ENCODE measurements around the gene LANCL1. TPM values are rescaled to one million over a fixed set of nuclear protein-coding genes. Genes with fewer than 3 reads are reported as not detected.

The LANCL1 gene, protein sequence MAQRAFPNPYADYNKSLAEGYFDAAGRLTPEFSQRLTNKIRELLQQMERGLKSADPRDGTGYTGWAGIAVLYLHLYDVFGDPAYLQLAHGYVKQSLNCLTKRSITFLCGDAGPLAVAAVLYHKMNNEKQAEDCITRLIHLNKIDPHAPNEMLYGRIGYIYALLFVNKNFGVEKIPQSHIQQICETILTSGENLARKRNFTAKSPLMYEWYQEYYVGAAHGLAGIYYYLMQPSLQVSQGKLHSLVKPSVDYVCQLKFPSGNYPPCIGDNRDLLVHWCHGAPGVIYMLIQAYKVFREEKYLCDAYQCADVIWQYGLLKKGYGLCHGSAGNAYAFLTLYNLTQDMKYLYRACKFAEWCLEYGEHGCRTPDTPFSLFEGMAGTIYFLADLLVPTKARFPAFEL
- 50.3 TPM for total RNA-seq
- long read RNA-seq, full-length matches to known transcripts: 66 of 74 reads
- long read RNA-seq, partial matches to known transcripts: 4 of 74 reads
- long read RNA-seq, other reads (novel, unspliced or antisense): 4 of 74 reads

DNA sequence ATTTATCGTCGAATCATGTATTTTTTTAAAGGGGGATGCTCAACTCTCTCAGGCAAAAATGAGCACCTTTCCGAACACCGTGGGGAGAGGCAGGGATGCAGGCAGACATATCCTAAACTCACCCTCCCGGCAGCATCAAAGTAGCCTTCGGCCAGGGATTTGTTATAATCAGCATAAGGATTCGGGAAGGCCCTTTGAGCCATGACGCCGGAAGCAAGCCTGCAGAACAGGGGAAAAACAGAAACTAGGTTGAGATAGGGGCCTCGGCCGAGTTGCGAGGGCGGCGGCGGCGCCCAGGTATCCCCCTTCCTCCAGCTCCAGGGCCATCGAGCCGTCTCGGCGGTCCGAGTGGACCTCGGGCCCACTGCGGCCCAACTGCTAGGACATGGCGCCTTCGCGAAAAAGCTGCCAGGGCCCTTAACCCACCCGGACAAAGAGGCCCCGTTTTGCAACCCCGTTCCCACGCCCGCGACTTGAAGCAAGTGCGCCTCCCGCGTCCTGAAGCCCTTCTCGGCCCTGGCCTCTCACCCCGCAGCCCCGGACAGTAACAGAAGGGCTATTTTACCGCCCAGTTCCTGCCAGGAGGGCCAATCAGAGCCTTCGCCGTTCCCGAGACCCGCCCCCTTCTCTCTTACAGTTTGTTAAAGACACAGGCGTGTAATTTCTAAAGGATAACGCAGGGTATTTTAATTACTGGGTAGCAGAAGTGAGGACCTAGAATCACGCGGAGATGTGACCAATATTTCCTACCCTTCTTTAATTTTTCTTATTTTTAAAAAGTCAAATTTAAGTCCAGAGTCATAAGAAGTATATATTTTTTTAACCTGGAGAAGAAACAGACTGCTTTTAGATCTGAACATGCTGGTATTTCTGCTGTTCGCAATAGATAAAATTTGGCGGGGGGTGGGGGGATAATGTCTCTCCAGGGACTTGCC lies at the start of gene LANCL1:
LANCL1 (minus strand) TSS at position 566 of the 935 bp plus-strand sequence; CDS start at position 203, 363 bp downstream.
- peak; percentile 95 for DNase-seq
- peak; percentile 100 for ATAC-seq (ENCODE audit: poor library complexity)
- intact Hi-C loops (cut with DNase I): no loop called here

DNA sequence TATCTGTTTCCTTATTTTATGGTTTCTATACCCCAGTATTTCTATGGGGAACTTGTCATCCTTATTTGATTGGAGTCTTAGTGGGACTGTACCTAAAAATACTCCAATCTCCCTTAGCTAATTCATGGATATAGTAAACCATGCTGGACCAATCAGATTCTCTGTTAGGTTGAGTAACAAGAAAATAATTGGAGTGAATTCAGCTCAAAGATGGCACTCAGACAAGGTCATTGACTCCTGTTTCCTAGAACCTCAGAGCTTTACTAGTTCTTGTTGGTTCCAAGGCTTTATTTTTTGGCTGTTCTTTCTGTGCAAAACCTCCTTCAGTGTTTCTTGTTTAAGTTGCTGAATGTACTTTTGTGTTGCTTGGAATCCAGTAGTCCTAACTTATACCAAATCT lies 48.0 kb upstream of the LANCL1 start:
- ATAC-seq (ENCODE audit: poor library complexity) (no peak), DNase-seq (no peak)
- intact Hi-C loops (cut with DNase I): no loop called here

DNA sequence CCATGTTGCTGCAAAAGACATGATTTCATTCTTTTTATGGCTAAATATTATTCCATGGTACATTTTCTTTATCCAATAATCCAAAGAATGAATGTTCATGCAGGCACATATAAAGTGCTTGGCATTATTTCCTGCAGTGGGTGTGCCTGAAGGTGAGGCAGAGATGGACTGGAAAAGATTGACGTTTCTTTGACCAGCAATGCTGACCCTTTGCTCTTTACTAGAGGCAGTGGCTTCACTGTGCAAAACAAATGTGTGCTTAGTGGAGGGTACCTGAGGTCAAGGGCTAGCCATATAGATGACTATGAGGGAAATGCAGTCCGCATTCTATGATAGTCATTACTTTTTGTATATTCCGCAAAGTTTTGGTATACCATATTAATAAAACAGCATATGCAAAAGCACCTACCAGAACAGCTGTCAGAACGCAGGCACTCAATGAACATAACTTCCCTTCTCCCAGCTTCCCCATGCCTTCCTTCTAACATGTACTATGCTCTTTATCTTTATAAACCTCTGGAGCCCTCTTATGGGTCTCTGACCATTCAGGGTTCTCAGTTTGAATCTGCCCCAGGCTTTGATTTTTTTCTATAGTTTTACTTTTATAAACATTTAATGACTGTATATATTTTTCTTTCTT lies 47.2 kb upstream of the LANCL1 start:
- ATAC-seq (ENCODE audit: poor library complexity) (no peak), DNase-seq (no peak)
- intact Hi-C loops (cut with DNase I): no loop called here

DNA sequence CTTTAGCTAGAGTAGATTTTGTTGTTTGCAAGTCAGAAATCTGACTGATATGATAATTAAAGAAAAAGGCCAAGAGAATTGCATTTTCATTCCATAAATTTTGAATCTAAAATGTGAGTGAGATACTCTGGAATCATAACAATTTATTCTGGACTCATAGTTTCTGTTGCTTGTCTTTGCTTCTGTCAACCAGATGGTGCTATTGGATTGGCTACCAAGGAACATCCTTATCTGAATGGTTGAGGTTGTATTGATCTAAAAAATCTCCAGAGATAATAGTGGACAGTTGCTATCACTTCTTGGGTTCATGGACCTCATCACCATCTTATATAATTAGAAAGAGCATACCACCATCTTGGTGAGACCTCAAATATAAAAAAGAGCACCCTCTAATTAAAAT lies 45.8 kb upstream of the LANCL1 start:
- no peak for ATAC-seq (ENCODE audit: poor library complexity)
- intact Hi-C loops (cut with DNase I): no loop called here
- DNase-seq: no peak

DNA sequence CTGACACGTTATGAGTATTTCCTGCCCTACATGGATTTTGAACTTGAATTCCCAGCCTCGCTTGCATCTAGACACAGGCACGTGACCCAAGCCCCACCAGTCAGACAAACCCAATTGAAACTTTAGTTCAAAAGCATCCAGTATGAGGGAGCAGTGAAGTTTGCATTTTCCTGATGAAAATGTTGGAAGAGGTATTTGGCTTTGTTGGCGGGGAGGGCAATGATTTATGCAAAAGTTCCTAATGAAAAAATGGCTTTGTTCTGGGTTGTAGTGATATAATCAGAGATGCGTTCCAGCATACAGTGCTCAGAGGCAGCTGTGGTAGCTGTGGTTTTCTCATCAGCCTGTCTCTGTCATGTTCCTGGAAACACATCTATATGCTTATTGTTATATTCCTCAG lies 43.0 kb upstream of the LANCL1 start:
- intact Hi-C loops (cut with DNase I): no loop called here
- no peak for DNase-seq
- ATAC-seq (ENCODE audit: poor library complexity): no peak

DNA sequence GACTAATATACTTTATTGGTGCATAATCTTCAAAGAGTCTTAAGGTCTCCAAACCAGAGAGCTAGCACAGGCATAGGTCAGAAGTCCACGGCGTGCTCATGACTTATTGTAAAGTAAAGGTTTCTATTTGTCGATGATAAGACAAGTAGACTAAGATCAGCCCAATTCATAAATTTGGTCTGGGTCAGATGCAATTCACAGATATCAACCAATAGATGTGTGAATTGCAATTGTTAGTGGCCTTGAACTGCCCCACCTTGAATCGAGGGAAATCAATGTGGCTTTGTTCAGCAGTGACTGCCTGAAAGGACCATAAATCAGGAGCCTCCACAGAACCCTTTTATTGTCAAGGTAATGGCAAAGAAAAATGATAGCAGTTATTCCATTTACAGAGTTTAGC lies 40.7 kb upstream of the LANCL1 start:
- ATAC-seq (ENCODE audit: poor library complexity) (no peak), DNase-seq (no peak)
- intact Hi-C loops (cut with DNase I): no loop called here

DNA sequence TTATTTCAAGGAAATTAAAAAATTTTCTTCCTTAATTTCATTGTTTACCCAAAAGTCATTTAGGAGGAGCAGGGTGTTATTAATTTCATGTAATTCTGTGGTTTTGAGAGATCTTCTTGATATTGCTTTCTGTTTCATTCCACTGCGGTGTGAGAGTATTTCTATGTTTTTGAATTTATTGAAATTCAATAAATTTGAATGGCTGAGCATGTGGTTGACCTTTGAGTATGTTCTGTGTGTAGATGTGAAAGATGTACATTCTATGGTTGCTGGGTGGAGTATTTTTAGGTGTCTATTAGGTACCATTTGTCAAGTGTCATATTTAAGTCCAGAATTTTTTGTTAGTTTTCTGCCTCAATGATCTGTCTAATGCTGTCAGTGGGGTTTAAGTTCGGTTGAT lies 39.4 kb upstream of the LANCL1 start:
- DNase-seq (no peak), ATAC-seq (ENCODE audit: poor library complexity) (no peak)
- intact Hi-C loops (cut with DNase I): no loop called here

DNA sequence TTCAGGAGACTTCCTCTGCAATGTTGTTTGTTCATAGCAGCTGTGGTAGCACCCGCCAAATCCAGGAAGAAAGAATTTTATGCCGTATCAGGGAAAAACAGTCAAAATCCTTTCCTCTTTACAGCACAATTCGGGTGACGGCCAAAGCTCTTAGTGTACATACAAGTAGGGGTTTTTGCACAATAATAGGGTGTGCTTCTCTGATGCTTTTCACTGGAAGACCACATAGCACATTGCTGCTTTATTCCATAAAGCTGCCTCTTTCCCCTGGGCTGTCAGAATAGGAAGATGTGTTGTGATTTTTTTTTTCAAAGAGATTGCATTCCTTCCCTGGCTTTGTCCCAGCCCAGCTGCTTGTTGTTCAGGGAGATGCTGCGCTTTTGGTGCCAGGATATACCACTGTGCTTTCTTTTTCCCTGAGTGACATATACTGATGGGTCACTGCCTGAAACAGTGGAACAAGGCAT lies 27.2 kb upstream of the LANCL1 start:
- intact Hi-C loops (cut with DNase I): no loop called here
- no peak for ATAC-seq (ENCODE audit: poor library complexity)
- DNase-seq: no peak

DNA sequence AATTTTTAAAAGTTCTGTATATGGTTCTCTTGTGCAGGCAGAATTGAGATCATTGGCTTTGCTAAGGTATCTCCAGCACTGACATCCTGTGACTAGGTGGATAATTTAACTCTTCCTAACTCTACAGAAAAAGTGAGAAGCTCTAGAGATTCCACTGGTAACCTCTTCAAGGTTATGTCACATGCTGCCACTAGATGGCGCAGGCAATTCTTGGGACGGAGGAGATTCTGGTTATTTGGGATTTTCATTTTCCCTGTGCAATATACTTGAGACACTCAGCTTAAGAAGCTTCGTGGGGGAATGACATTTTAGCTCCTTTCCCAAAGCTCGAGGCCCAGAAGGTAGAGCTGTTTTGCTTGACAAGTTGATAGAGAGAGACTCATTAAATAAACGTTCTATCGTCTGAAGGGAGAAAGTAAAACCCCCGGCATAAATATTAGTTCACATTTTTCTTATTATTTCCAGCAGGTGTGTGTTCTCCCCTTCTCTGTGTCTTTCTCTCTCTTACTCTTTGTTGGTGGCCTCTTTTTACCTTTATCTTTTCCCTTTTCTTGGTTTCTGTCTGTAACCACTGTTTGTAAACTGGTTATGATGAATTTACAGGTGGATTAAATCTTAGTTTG lies 26.6 kb upstream of the LANCL1 start:
- intact Hi-C loops (cut with DNase I): no loop called here
- ATAC-seq (ENCODE audit: poor library complexity): peak; percentile 68
- DNase-seq: no peak

DNA sequence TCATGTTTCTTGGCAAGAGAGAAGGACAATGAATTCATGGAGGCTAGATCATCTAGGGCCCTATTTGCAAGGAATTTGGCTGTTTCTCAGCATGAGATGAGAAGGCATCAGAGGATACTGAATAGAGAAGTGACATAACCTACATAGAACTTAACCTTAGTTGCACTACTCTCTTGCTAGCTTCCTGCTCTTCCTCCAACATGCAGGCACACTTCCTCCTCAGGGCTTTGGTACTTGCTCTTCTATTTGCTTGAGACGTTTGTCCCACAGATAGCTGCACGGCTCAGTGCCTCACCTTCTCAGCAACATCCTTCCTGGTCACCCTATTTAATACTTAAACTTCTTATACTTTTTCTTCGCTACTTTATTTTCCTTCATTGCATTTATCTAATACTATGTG lies 20.0 kb upstream of the LANCL1 start:
- DNase-seq (no peak), ATAC-seq (ENCODE audit: poor library complexity) (no peak)
- intact Hi-C loops (cut with DNase I): no loop called here

DNA sequence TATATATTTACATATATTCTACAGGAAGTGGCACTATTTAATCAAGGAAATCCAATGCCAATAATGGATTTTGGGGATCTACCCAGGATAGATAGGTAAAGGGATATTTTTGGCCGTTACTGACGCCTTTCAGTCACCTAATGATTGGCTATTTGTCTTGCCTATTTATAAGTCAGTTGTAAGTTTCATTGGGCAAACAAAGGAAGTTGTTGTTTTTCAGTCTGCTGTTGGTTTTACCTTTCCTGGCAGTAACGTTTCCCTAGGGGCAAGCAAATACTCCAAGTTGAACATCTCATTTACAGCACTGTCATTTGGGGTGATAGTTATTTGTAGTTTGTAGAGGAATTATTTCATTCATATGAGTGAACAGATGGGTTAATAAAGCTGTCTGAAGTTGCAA lies 17.0 kb upstream of the LANCL1 start:
- DNase-seq (no peak), ATAC-seq (ENCODE audit: poor library complexity) (no peak)
- intact Hi-C loops (cut with DNase I): no loop called here

DNA sequence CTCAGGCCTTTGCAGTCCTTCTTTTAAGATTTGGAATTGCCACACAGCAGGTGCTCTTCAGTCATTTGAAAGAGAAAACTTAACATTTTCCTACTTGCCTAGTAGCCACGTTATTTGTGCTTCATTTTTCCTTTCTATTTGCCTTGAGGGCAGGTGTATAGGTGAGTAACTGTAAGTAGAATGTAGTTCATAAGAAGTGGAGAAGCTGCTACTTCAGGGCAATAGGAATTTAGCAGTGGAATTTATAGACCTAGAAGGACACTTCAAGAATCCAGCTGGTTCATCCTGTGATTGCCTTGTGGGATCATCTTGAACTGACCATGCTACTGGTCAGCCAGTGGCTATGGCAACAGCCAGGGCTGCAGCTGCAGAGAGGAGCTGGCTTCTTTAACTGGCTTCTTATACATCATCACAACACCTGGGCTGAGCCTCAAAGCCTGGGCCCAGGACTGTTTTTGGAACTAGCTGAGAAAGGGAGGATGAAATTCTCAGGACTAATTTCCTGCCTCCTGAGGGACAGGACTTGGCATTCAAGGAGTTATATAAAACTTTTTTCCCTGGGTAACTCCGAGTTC lies 5.1 kb upstream of the LANCL1 start:
- ATAC-seq (ENCODE audit: poor library complexity) (no peak), DNase-seq (no peak)
- intact Hi-C loops (cut with DNase I): no loop called here

DNA sequence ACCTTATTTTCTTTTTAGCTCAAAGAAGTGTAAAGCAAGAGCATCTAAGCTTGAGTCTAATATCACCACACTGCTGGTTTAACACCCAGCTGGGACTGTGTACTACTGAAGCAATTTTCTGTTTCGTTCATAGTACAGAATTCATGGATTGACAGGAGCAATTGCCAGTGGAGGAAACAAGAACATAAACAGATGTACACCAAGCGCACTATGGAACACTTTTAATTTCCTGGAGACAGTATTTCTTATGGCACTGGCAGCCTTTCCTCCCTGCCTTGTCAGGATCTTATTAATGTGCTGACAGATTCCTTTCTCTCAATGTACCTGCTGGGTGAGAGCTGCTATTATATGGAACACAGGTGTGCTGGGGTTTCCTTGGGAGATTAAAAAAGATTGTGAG lies 4.2 kb upstream of the LANCL1 start:
- intact Hi-C loops (cut with DNase I): no loop called here
- DNase-seq (no peak), ATAC-seq (ENCODE audit: poor library complexity) (no peak)

DNA sequence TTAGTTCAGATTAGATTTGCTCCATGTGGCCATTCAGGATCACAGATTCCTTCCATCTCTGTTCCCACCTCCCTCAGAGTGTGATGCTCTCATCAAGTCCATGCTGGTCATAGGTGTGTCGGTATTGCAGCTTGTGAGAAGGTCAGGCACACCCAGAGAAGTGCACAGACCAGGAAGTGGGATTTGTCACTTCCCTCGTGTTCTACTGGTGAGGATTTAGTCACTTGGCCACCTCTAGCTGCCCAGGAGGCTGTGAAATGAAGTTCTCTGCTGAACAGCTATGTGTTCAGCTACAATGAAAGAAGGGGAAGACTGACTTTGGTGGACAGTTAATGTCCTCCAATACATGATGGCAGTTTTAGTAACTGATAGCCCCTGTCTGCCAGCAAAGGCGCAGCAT lies 3.5 kb upstream of the LANCL1 start:
- DNase-seq: no peak
- no peak for ATAC-seq (ENCODE audit: poor library complexity)
- intact Hi-C loops (cut with DNase I): no loop called here

DNA sequence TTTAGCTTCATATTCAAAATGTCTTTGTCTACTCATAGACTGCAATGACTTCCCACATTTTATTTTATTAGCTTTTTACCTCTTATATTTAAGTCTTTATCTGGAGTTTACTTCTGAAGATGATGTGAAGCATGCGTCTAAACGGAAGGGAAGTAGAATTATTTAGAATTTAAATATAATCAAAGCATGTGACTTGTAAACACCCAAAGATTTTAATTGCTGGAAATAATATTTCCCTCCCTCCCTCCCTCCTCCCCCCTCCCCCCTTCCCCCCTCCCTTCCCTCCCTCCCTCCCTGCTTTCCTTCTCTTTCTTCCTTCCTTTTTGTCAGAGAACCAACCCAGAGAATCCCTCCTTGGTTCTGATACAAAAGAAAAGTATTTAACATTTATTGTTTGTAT lies 2.1 kb upstream of the LANCL1 start:
- intact Hi-C loops (cut with DNase I): no loop called here
- ATAC-seq (ENCODE audit: poor library complexity): no peak
- DNase-seq: no peak

DNA sequence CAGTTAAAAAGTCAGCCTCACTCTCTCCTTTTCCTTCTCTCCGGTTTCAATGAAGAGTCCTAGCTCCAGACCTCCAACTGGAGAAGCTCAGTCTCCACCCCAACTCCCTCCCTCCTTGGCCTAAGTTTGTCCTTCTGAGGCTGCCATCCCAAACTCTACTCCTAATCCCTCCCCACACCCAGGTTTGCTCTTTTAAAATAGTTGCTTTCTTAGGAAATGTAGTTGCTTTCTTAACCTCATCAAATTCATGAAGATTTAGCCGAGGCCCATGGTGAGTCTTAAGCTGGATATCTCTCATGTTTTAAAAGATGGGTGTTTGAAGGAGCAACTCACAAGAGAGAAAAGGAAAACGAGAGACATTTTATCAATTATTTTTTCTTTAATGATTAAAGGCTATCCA lies 937 bp upstream of the LANCL1 start:
- peak; percentile 73 for ATAC-seq (ENCODE audit: poor library complexity)
- DNase-seq: no peak
- intact Hi-C loops (cut with DNase I): no loop called here

DNA sequence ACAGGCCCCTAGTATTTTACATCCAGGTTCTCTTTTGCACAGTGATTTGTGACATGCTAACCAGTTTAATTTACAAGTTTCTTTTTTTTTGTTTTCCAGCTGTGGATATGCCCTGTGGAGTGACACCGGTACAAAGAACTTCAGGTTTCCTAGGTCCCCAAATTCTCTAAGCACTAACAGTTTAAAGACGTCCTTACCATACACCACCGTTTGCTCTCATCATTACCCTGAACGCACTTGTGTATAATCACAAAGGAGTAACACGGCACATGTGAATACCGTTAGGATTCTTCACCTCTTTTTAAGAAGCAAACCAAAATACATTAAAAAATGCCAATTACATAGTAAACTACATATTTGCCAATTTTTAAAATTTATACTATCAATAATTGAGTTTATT lies 853 bp downstream of the LANCL1 start:
- ATAC-seq (ENCODE audit: poor library complexity) (no peak), DNase-seq (no peak)
- intact Hi-C loops (cut with DNase I): no loop called here

DNA sequence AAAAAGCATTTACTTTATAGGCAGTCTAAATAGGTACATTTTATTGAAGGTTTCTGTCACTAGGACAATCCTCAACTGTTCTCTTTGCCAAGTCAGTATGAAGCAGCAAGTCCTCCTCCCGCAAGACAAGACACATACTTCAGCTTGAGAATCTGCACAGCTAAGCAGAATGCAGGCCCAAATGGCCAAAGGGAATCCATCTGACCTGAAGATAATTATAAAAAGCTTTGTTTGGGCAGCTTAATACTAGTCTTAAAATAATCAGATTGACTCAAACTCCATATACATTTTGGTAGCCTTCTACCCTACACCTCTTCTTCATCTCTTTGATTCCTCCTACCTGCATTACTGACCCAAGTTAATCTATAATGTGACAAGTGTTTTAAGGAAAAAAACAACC lies 1.8 kb downstream of the LANCL1 start:
- no peak for ATAC-seq (ENCODE audit: poor library complexity)
- no peak for DNase-seq
- intact Hi-C loops (cut with DNase I): no loop called here

Data from Right ventricle myocardium superior (tissue), 1 donor.